ENCODE data around the gene IL19.

IL19 gene

DNA sequence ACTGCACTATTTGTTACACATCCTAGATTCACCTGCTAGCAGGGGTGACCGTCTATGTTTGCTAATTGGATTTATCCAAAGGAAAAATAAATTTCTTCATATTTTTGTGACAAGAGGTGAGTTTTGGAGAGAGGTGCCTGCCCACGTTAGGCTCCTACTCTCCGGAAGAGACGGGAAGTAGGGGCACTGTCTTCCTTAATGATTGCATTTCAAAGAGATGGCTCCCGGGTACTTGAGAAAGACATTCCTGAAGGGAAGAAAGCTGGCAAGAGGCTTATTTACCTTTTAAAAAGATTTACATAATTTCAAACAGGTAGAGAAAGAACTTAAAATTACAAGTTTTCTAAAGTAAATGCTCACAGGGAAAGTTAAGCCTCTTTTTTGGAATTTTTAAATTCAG, 18.7 kb upstream of the IL19 start:
- Histone ChIP-seq H3K9ac (ENCODE audit: low read length) (no peak overlapping the region), H3K9me3 (ENCODE audit: control insufficient read depth, low read length) (no peaks in the 10 kb centered on the region), H2BK120ac (ENCODE audit: low read depth, low read length) (no peak overlapping the region), H2AFZ (ENCODE audit: low read depth, low read length) (no peak overlapping the region), H3K4ac (ENCODE audit: low read depth in 1 of 2, low read length in 2 of 2) (no peak overlapping the region), H3K4me2 (ENCODE audit: low read length, poor library complexity, severe bottlenecking) (no peak overlapping the region), H3K27ac (ENCODE audit: low read length, poor library complexity, severe bottlenecking) (no peak overlapping the region), H2BK15ac (ENCODE audit: low read depth, poor library complexity, severe bottlenecking) (no peak overlapping the region), H3K4me3 (ENCODE audit: insufficient read depth in 1 of 2, low read depth in 1 of 2, low read length in 2 of 2) (no peak overlapping the region), H2AK5ac (ENCODE audit: low read length, severe bottlenecking) (no peak overlapping the region), H3K36me3 (ENCODE audit: control insufficient read depth in 1 of 2, insufficient read depth in 2 of 2, low read depth in 1 of 2, low read length in 2 of 2) (no peaks in the 10 kb centered on the region), H3K18ac (ENCODE audit: low read depth in 1 of 2, low read length in 2 of 2) (no peak overlapping the region), H3K79me1 (replicated peaks; ENCODE audit: low read length, poor library complexity, severe bottlenecking) (no peaks in the 10 kb centered on the region), H4K8ac (ENCODE audit: low read length) (no peak overlapping the region), H4K91ac (ENCODE audit: low read length) (no peak overlapping the region), H3K4me1 (ENCODE audit: control insufficient read depth, insufficient read depth, low read depth, low read length) (no peaks in the 10 kb centered on the region), H2BK12ac (ENCODE audit: low read length in 2 of 2) (no peak overlapping the region), H3K27me3 (ENCODE audit: control insufficient read depth in 1 of 2, insufficient read depth in 1 of 2, low read length in 2 of 2) (peaks cover 0 to 3% of the 10 kb centered on the region in 2 experiments), H3K23ac (ENCODE audit: low read length in 2 of 2) (no peak overlapping the region), H3K14ac (ENCODE audit: low read length in 2 of 2) (no peak overlapping the region), H2BK5ac (ENCODE audit: low read depth, low read length, poor library complexity, severe bottlenecking) (no peak overlapping the region)
- DNase-seq: no peak
- WGBS: 50% methylated on average over 4 of the region's 5 CpGs

DNA sequence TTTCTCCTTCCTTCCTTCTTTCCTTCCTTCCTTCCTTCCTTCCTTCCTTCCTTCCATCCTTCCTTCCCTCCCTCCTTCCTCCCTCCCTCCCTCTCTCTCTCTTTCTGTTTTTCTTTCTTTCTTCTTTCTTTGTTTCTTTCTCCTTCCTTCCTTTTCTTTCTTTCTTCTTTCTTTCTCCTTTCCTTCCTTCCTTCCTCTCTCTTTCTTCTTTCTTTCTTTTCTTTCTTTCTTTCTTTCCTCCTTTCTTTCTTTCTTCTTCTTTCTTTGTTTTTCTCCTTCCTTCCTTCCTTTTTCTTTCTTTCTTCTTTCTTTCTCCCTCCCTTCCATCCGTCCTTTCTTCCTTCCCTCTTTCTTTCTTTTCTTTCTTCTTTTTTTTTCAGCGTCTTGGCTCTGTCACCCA, 18.1 kb upstream of the IL19 start:
- no peaks in the 10 kb centered on the region for H3K4me1 ChIP-seq (ENCODE audit: control insufficient read depth, insufficient read depth, low read depth, low read length)

DNA sequence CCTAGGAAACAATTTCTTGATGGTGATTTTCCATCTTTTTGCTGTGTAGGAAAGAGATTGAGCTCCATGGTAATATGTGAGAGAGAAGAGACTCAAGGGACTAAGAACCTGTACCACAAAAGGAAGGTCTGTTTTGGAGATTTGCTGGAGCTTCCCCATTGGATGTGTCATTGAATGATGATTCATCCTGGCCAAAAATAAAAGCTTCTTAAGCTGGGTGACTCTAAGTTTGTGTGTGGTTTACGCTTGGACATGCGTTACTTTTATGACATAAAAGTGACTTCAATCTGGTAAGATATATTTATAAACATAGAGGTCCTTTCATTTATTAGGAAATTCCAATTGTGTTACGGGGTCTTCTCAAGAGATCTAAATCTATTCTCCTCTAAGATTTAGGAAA, 17.4 kb upstream of the IL19 start:
- H2AFZ ChIP-seq (ENCODE audit: low read depth, low read length): no peak overlapping the region
- no peak overlapping the region for H4K91ac ChIP-seq (ENCODE audit: low read length)
- H2BK5ac ChIP-seq (ENCODE audit: low read depth, low read length, poor library complexity, severe bottlenecking): no peak overlapping the region
- H3K18ac ChIP-seq (ENCODE audit: low read depth in 1 of 2, low read length in 2 of 2): no peak overlapping the region
- no peak overlapping the region for H3K27ac ChIP-seq (ENCODE audit: low read length, poor library complexity, severe bottlenecking)
- no peak overlapping the region for H2BK12ac ChIP-seq (ENCODE audit: low read length in 2 of 2)
- H2BK15ac ChIP-seq (ENCODE audit: low read depth, poor library complexity, severe bottlenecking): no peak overlapping the region
- H3K14ac ChIP-seq (ENCODE audit: low read length in 2 of 2): no peak overlapping the region
- no peaks in the 10 kb centered on the region for H3K9me3 ChIP-seq (ENCODE audit: control insufficient read depth, low read length)
- no peak overlapping the region for H3K4ac ChIP-seq (ENCODE audit: low read depth in 1 of 2, low read length in 2 of 2)
- H2AK5ac ChIP-seq (ENCODE audit: low read length, severe bottlenecking): no peak overlapping the region
- H3K23ac ChIP-seq (ENCODE audit: low read length in 2 of 2): no peak overlapping the region
- H2BK120ac ChIP-seq (ENCODE audit: low read depth, low read length): no peak overlapping the region
- H3K4me1 ChIP-seq (ENCODE audit: control insufficient read depth, insufficient read depth, low read depth, low read length): no peaks in the 10 kb centered on the region
- peak overlapping the region; percentile 59 for H3K9ac ChIP-seq (ENCODE audit: low read length)
- no peaks in the 10 kb centered on the region for H3K36me3 ChIP-seq (ENCODE audit: control insufficient read depth in 1 of 2, insufficient read depth in 2 of 2, low read depth in 1 of 2, low read length in 2 of 2)
- H3K27me3 ChIP-seq (ENCODE audit: control insufficient read depth in 1 of 2, insufficient read depth in 1 of 2, low read length in 2 of 2): peaks cover 0 to 3% of the 10 kb centered on the region in 2 experiments
- no peaks in the 10 kb centered on the region for H3K79me1 ChIP-seq (replicated peaks; ENCODE audit: low read length, poor library complexity, severe bottlenecking)
- DNase-seq: peak; percentile 29
- no peak overlapping the region for H4K8ac ChIP-seq (ENCODE audit: low read length)
- H3K4me2 ChIP-seq (ENCODE audit: low read length, poor library complexity, severe bottlenecking): no peak overlapping the region
- 100% methylated on average over 1 of the region's 3 CpGs for WGBS
- H3K4me3 ChIP-seq (ENCODE audit: insufficient read depth in 1 of 2, low read depth in 1 of 2, low read length in 2 of 2): no peak overlapping the region

More for the DNA sequence above, 18.1 kb upstream of the IL19 start:
- H2BK120ac ChIP-seq (ENCODE audit: low read depth, low read length): no peak overlapping the region
- no peaks in the 10 kb centered on the region for H3K79me1 ChIP-seq (replicated peaks; ENCODE audit: low read length, poor library complexity, severe bottlenecking)
- H2BK12ac ChIP-seq (ENCODE audit: low read length in 2 of 2): no peak overlapping the region
- no peaks in the 10 kb centered on the region for H3K9me3 ChIP-seq (ENCODE audit: control insufficient read depth, low read length)
- WGBS: 90% methylated on average over 2 of the region's 2 CpGs
- H3K4me3 ChIP-seq (ENCODE audit: insufficient read depth in 1 of 2, low read depth in 1 of 2, low read length in 2 of 2): no peak overlapping the region
- no peak overlapping the region for H3K4me2 ChIP-seq (ENCODE audit: low read length, poor library complexity, severe bottlenecking)
- H3K18ac ChIP-seq (ENCODE audit: low read depth in 1 of 2, low read length in 2 of 2): no peak overlapping the region
- no peak overlapping the region for H3K4ac ChIP-seq (ENCODE audit: low read depth in 1 of 2, low read length in 2 of 2)
- no peak overlapping the region for H2BK5ac ChIP-seq (ENCODE audit: low read depth, low read length, poor library complexity, severe bottlenecking)
- no peak overlapping the region for H4K8ac ChIP-seq (ENCODE audit: low read length)
- H3K9ac ChIP-seq (ENCODE audit: low read length): no peak overlapping the region
- H3K27me3 ChIP-seq (ENCODE audit: control insufficient read depth in 1 of 2, insufficient read depth in 1 of 2, low read length in 2 of 2): peaks cover 0 to 3% of the 10 kb centered on the region in 2 experiments
- H3K36me3 ChIP-seq (ENCODE audit: control insufficient read depth in 1 of 2, insufficient read depth in 2 of 2, low read depth in 1 of 2, low read length in 2 of 2): no peaks in the 10 kb centered on the region
- no peak for DNase-seq
- no peak overlapping the region for H2AFZ ChIP-seq (ENCODE audit: low read depth, low read length)
- no peak overlapping the region for H4K91ac ChIP-seq (ENCODE audit: low read length)
- no peak overlapping the region for H3K27ac ChIP-seq (ENCODE audit: low read length, poor library complexity, severe bottlenecking)
- H3K23ac ChIP-seq (ENCODE audit: low read length in 2 of 2): no peak overlapping the region
- no peak overlapping the region for H2AK5ac ChIP-seq (ENCODE audit: low read length, severe bottlenecking)
- no peak overlapping the region for H3K14ac ChIP-seq (ENCODE audit: low read length in 2 of 2)
- no peak overlapping the region for H2BK15ac ChIP-seq (ENCODE audit: low read depth, poor library complexity, severe bottlenecking)

DNA sequence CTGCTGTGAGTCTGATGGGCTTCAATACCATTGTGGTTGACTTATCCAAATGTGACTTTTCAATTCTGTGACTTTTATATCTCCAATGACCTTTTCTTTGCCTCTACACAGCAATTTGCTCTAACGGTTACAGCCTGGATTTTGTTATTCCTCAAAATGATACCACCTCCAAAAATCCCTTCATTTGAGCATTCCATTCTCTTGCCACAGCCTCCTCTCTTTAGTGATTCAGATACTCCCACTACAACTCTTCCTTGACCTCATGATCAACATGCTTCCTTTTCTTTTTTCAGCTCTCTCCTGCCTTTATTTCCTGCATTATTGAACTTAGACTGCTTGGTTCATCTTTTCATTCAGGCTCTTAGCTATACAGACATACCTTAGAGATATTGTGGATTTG, 16.6 kb upstream of the IL19 start:
- H2AK5ac ChIP-seq (ENCODE audit: low read length, severe bottlenecking): no peak overlapping the region
- H3K36me3 ChIP-seq (ENCODE audit: control insufficient read depth in 1 of 2, insufficient read depth in 2 of 2, low read depth in 1 of 2, low read length in 2 of 2): no peaks in the 10 kb centered on the region
- no peak overlapping the region for H2AFZ ChIP-seq (ENCODE audit: low read depth, low read length)
- DNase-seq: no peak
- no peak overlapping the region for H3K14ac ChIP-seq (ENCODE audit: low read length in 2 of 2)
- no peaks in the 10 kb centered on the region for H3K4me1 ChIP-seq (ENCODE audit: control insufficient read depth, insufficient read depth, low read depth, low read length)
- no peak overlapping the region for H2BK15ac ChIP-seq (ENCODE audit: low read depth, poor library complexity, severe bottlenecking)
- H3K79me1 ChIP-seq (replicated peaks; ENCODE audit: low read length, poor library complexity, severe bottlenecking): no peaks in the 10 kb centered on the region
- H2BK12ac ChIP-seq (ENCODE audit: low read length in 2 of 2): no peak overlapping the region
- 61% methylated on average over 1 of the region's 1 CpG for WGBS
- no peak overlapping the region for H3K4ac ChIP-seq (ENCODE audit: low read depth in 1 of 2, low read length in 2 of 2)
- peaks cover 0 to 6% of the 10 kb centered on the region in 2 experiments for H3K27me3 ChIP-seq (ENCODE audit: control insufficient read depth in 1 of 2, insufficient read depth in 1 of 2, low read length in 2 of 2)
- no peak overlapping the region for H3K27ac ChIP-seq (ENCODE audit: low read length, poor library complexity, severe bottlenecking)
- no peak overlapping the region for H3K18ac ChIP-seq (ENCODE audit: low read depth in 1 of 2, low read length in 2 of 2)
- no peak overlapping the region for H4K91ac ChIP-seq (ENCODE audit: low read length)
- H3K4me3 ChIP-seq (ENCODE audit: insufficient read depth in 1 of 2, low read depth in 1 of 2, low read length in 2 of 2): no peak overlapping the region
- H3K9ac ChIP-seq (ENCODE audit: low read length): peak overlapping the region; percentile 59
- no peak overlapping the region for H2BK5ac ChIP-seq (ENCODE audit: low read depth, low read length, poor library complexity, severe bottlenecking)
- H4K8ac ChIP-seq (ENCODE audit: low read length): no peak overlapping the region
- H2BK120ac ChIP-seq (ENCODE audit: low read depth, low read length): no peak overlapping the region
- H3K9me3 ChIP-seq (ENCODE audit: control insufficient read depth, low read length): peaks cover 3% of the 10 kb centered on the region
- no peak overlapping the region for H3K4me2 ChIP-seq (ENCODE audit: low read length, poor library complexity, severe bottlenecking)
- H3K23ac ChIP-seq (ENCODE audit: low read length in 2 of 2): no peak overlapping the region
